Measurements from ENCODE around the gene SLC16A14.

Gene SLC16A14

GRCh38 chr2:230042195-230042594 is 26.5 kb downstream of the SLC16A14 start:
- DNase-seq, result no peak

GRCh38 chr2:230023313-230023712 is 45.4 kb downstream of the SLC16A14 start:
- DNase-seq, result no peak

- no peak for DNase-seq
Observed at GRCh38 chr2:230019742-230020141, 49.0 kb downstream of the SLC16A14 start.

- DNase-seq, result no peak
Observed at GRCh38 chr2:230018153-230018552, 50.6 kb downstream of the SLC16A14 start.

- DNase-seq, result no peak
Observed at GRCh38 chr2:230016844-230017243, 51.9 kb downstream of the SLC16A14 start.

- DNase-seq, result no peak
Observed at GRCh38 chr2:230012267-230012884, 56.3 kb downstream of the SLC16A14 start.

- DNase-seq, result no peak
Observed at GRCh38 chr2:230011617-230012016, 57.1 kb downstream of the SLC16A14 start.

GRCh38 chr2:230010501-230010900 is 58.2 kb downstream of the SLC16A14 start:
- DNase-seq, result no peak

GRCh38 chr2:230008708-230009066 is 60.0 kb downstream of the SLC16A14 start:
- DNase-seq, result no peak

GRCh38 chr2:230007931-230008707 is 60.6 kb downstream of the SLC16A14 start:
- peak; percentile 22 for DNase-seq

GRCh38 chr2:230000118-230000841 is 68.4 kb downstream of the SLC16A14 start:
- no peak for DNase-seq

GRCh38 chr2:229997565-229997964 is 71.2 kb downstream of the SLC16A14 start:
- DNase-seq, result no peak

GRCh38 chr2:229996320-229996719 is 72.4 kb downstream of the SLC16A14 start:
- DNase-seq, result no peak

GRCh38 chr2:229993236-229993635 is 75.5 kb downstream of the SLC16A14 start:
- no peak for DNase-seq

Data from NCI-H2081 treated with DMSO at 0.1 percent for 48 hours (cell line).